WI38 (cell line): Measurements from ENCODE around the gene TMEM178A.
"Not testable (repeated sequence)": the region's sequence is repeated elsewhere in the genome, so short reads cannot be mapped to it uniquely, and the experiment has no call there.

Source experiments
- H3K4me3 ChIP-seq: 2 replicates; pipeline ENCODE4 v1.5.1; 2011; ENCODE audit warnings: low read depth, mild to moderate bottlenecking, control low read depth, low read length
- TF ChIP-seq, protein P1 (sequence below): IDR thresholded peaks from 2 replicates; pipeline ENCODE4 v1.5.1; 2012; ENCODE audit warnings: low read depth, mild to moderate bottlenecking, control low read depth, low read length

TMEM178A gene

DNA sequence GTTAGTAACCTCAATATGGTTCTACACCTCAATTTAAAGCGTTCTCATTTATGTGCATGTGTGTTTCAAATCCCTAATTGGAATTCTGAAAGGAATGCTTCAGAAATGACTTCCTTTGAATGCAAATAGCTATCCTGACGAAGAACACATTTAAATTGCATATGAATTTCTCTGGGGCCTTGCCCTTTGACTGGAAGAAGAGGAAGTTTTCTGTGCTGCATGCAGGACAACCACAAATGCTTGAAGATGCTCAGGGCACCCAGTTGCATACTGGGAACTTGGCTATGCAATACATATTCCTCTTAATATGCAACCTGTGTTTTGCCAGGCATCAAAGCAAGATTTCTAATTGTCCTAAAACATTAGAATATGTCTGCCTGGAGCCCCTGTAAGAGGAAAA, 55.3 kb downstream of the TMEM178A start:
- no peak overlapping the region for H3K4me3 ChIP-seq
- TF ChIP-seq, protein P1, sequence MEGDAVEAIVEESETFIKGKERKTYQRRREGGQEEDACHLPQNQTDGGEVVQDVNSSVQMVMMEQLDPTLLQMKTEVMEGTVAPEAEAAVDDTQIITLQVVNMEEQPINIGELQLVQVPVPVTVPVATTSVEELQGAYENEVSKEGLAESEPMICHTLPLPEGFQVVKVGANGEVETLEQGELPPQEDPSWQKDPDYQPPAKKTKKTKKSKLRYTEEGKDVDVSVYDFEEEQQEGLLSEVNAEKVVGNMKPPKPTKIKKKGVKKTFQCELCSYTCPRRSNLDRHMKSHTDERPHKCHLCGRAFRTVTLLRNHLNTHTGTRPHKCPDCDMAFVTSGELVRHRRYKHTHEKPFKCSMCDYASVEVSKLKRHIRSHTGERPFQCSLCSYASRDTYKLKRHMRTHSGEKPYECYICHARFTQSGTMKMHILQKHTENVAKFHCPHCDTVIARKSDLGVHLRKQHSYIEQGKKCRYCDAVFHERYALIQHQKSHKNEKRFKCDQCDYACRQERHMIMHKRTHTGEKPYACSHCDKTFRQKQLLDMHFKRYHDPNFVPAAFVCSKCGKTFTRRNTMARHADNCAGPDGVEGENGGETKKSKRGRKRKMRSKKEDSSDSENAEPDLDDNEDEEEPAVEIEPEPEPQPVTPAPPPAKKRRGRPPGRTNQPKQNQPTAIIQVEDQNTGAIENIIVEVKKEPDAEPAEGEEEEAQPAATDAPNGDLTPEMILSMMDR: no peak

DNA sequence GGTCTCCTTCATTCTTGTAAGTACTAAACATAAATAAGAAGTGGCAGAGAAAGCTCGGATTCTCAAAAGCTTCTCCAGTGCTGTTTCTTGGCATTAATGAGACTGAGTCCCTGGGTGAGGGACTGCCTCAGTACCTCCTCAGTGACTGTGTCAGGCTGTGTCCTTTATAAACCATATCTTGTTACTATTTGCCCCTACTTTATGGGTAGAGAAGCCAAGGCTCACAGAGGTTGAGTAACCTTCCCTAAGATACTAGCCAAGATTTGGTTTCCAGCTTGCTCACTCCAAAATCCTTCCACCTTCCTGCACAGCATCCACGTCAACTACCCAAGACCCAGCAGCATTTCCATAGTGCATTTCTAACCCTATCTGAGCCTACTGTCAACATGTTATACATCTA, 57.8 kb downstream of the TMEM178A start:
- H3K4me3 ChIP-seq: no peak overlapping the region
- TF ChIP-seq, protein P1: no peak

DNA sequence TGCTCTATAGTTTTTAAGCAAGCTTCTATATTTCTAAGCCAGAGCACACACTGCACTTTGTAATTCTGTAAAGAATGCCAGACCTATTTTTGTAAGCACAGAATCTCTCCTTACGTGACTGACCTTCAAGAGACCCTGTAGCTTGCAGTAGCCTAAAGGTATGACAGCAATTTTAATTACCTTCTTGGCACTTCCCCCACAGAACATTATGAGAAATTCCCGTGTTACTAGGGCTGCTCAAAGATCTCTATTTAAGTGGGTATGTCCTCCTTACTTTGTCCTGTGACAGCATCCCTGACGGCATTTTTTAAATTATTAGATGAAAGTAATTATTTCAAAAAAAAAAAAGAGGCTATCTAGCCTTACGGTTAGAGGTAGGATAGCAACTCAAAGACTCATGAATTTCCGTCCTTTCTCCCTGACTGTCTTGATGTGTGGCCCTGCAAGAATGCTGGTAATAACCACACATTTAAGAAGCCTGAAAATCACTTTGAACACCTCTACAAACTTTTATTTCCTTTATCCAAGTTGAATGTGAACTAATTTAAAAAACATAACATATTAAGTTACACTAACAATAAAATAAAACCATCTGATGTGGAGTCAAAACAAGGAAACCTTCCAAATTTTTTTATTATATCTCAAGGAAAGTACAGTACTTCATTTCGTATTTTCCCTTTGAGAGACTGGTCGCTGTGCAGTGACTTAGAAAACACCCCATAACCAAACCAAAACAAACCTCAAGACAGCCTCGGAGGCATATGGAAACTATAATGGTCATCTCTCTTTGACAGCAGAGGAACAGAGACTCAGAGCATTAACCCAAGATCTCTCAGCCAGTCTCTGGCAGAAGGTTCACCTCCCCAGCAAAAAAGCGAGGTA, 58.5 kb downstream of the TMEM178A start:
- TF ChIP-seq, protein P1: no peak
- H3K4me3 ChIP-seq: no peak overlapping the region

DNA sequence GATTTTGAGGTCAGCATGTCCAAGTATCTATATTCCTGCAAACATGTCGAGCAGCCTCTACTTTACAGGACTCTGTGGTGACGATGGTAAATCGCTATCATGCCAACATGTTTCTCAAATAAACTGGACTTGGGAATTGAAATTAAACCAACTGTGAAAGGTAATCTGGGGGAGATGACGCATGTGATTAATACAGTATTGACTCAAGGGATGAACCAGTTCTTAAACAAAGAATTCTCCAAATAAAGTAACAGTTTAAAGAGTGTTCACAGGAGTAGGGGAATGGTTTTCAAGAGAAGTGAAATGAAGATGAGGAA, 59.1 kb downstream of the TMEM178A start:
- TF ChIP-seq, protein P1: no peak

DNA sequence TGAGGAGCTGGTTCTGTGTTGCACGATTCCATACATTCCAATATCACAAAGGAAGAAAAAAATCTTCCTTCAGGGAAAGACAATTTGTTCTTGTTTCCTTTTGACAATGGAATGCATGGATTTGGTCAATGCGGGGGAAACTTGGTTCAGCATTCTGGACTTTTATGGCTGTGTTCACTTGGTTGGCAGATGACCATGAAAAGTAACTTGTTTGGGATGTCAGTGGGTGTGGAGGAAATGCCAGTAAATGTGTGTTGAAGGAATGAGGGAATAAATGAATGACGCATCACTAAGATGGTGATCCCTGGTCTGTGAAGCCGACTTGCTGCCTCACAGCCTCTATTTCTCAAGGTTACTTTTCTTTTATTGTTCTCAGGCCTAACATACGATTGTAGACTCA, 59.7 kb downstream of the TMEM178A start:
- TF ChIP-seq, protein P1: no peak

More for the DNA sequence above, 59.1 kb downstream of the TMEM178A start:
- H3K4me3 ChIP-seq: no peak overlapping the region

DNA sequence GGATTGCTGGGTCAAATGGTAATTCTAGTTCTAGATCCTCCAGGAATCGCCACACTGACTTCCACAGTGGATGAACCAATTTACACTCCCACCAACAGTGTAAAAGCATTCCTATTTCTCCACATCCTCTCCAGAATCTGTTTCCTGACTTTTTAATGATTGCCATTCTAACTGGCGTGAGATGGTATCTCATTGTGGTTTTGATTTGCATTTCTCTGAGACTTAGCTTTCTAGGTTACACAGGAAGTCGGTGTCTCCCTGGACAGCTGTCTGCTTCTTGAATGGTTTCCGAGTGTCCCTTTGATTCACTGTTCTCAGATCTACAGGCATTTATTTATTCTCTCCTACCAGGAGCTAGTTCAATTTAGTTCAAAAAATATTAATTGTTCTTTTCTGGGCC, 62.4 kb downstream of the TMEM178A start:
- not testable (repeated sequence) for H3K4me3 ChIP-seq

More for the DNA sequence above, 59.7 kb downstream of the TMEM178A start:
- no peak overlapping the region for H3K4me3 ChIP-seq

DNA sequence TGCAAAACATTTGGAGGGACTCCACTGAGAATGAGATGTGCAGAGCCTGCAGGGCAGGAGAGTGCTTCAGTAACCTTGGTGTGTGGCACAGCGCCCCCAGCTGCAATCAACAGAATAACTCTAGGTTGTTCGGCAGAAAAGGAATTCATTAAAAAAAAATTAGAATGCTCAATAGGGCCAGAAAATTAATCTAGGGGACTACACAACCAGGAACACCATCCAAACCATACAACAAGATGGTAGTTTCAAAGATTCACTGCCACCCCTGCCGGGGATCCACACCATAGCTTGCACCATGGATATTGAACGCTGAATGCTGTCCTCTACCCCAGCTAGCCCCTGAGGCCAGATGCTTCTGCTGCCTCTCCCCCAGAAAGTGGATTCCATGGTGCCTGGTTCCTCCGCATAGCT, 63.2 kb downstream of the TMEM178A start:
- TF ChIP-seq, protein P1: peak; percentile 75
- no peak overlapping the region for H3K4me3 ChIP-seq

DNA sequence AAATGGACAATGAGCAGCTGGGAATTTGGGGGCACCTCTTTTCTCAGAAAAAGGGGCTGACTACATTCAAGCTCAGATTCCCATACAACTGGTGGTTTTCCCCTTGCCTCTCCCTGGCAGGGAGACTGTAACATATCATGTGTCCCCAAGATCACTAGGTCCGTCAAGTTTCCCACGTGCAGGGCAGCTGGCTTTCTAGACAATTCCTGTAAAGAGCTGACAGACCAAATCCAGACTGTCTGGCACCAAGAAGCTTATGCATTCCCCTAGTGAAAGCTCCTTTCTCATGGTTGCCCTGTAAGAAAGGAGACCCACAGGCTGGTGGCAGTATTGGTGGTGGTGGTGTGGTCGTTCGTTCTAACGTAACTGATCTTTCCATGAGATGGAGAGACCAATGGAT, 64.6 kb downstream of the TMEM178A start:
- TF ChIP-seq, protein P1: no peak
- no peak overlapping the region for H3K4me3 ChIP-seq
